ENCODE results near the gene S100A5.

The S100A5 gene

DNA sequence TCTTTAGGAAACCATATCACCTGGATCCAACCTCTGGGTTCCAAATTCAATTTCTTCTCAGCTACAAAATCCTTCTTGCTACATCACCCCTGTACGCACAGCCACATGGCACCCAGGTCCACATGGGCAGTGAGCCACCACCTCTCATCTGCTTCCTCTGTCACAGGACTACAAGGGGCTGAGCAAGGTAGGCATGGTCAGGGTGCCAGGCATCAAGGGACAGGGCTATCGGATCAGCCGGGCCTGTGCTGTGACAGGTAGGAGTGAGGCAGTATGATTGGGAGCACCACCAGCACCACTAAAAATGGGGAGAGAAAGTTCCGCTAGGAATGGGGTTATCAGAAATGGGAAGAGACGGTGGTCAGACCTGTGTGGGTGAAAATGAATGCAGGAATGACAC, 34.3 kb downstream of the S100A5 start:
- no peak for DNase-seq

DNA sequence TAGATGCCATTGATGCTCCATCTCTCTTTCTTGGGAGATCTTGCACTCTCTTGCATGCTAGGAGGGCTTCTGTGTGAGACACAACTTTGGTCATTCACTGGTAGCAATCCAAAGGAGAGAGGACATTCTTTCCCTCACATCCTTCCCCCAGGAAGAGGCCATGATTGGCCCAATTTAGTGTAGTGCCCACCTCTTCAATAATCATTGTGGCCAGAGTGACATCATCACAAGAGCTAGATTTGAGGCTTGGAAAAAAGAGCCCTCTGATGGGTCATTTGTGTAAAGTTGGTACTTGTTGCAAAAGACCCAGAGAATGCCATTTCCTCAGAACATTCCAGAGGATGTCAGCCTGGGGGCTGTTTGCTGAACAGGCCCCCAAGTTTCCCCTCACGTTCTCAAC, 35.2 kb downstream of the S100A5 start:
- DNase-seq, result no peak

DNA sequence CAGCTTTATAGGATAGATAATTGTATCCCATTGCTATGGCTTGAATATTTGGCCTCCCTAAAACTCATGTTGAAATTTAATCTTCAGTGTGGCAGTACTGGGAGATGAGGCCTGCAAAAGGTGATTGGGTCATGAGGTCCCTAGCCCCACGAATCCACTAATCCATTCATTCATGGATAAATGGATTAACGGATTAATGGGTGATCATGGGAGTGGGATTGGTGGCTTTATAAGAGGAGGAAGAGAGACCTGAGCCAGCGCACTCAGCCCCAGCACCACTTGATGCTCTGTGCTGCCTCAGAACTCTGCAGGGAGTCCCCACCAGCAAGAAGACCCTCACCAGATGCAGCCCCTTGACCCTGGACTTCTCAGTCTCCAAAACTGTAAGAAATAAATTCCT, 37.0 kb downstream of the S100A5 start:
- DNase-seq, result no peak

DNA sequence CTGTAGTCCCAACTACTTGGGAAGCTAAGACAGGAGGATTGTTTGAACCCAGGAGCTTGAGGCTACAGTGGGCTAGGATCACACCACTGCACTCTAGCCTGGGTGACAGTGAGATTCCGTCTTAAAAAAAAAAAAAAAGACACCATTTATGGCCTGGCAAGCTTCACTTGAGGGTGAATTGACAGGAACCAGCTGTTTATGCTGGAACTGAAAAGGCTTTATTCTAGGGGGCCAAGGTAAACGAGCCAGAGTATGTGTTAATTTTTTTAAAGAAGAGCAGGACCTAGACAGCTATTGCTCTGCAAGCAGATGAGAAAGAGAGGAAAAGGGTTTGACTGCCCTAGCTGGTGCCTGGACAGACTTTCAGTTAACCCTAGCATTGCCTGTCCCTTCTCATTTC, 42.0 kb downstream of the S100A5 start:
- no peak for DNase-seq

DNA sequence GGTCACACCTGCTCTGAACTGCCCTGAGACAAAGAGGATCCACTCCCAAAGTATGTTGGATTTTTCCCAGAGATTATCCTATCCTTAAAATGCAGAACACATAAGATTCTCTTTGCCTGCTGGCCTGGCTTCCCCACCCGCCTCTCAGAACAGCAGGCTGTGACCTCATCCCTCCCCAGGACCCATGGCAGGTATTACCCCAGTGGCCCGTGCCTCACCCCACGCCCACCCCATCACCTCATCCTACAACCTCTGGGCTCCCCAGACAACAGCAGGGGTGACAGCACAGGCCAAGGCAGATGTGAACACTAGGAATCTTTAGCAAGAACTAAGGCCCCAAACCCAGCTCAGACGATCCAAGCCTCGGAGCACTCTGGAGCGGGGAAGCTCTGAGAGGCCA, 45.2 kb downstream of the S100A5 start:
- no peak for DNase-seq

DNA sequence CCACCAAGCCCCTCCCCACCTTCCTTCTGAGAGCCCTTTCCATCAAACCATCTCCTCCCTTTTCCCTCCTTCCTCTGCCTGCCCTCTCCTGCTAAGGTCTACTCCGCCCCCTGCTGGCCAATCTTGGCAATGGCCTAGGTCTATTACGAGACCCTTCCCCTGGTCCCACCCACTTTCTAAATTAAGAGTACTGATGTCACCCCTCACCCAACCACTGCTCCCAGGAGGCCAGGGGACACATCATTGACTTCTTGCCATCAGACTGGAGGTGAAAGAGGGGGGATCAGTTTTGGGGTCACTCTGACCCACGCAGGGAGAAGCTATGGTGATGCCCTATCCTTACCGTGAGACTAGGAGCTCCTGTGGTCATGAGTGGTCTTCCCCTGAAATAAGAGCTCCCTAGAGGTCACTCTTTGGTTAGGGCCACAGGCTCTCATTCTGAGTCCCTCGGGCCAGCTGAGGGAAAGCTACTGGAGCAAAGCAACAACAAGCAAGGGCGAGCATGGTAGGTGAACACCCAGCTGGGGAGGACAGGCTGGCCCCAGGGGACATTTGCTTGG, 45.7 kb downstream of the S100A5 start:
- DNase-seq, result peak; percentile 90 to 91

DNA sequence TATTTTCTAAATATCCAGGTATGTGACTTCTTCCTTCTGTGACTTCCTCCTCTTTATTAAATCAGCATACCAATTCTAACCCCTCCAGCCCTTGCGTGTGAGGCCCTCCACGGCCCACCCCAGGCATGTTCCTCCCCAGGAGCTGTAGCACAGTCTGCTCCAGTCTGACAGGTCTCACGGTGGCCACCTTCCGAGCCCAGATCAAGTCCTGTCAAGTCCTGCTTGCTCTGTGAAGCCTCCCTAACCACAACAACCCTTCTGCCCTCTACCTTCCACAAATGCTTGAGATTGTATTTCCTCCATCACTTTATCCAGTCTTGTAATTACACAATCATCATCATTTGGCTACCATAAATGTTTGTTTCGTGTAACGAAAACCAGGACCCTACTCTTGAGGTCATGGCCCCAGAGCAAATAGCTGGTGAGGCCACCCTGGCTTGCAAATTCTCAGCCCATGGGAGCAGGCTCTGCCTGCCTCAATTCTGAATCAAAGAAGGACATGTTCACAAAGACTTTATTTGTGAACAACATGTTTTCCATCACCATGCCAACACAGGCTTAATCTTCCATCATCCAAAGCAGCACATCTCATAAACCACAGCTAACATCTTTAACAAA, 47.3 kb downstream of the S100A5 start:
- no peak for DNase-seq

DNA sequence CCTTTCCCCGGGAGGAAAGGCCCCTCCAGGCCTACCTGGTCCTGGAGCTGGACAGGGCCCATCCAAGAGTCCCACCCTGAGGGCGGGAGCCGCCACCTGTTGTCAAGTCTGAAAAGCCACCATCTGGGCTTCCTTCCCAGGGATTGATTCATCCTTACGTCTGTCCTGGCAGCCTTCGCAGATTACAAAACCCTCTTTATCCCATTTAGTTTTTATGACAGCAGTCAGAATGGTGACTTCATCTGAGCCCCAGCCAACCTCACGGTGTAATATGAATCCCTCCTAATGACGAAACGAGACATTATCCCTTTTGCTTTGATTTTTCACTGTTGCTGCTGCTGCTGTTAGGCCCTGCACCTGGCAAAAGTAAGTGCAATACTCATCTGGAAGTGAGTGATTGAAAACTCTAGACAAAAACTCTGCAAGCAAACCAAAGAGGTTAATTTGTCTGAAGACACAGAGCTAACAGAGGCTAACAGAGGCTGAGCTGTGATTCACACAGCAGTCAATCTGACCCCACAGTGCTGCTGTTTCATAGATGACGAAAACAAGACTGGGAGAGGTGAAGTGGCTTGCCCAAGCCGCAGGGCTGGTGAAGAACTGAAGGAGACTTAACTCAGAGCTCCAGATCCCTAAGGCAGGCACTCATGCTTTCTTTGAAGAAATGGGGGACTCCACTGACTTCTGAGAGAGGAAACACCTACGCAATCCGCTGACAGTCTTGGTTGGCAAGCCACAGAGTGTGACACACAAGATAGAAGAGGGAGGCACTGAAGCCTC, 50.3 kb downstream of the S100A5 start:
- DNase-seq, result no peak

DNA sequence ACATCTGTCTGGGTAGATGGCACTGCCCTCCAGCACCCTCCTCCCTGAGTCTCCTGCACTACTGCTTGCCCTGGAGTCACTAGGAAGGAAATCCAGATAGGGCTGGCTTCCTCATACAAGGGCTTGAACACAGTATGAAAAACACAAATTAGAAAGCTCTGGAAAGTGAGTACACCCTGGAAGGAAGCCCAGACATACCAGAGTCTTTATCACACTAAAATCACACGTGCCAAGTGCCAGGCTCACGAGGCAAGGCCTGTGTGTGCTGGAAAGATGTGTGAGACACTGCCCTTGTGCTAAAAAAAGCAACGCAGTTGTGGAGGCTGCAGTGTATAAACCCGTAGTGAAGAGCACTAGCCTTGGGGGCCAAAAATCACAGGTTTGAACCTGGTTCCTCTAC, 52.0 kb downstream of the S100A5 start:
- DNase-seq, result no peak

DNA sequence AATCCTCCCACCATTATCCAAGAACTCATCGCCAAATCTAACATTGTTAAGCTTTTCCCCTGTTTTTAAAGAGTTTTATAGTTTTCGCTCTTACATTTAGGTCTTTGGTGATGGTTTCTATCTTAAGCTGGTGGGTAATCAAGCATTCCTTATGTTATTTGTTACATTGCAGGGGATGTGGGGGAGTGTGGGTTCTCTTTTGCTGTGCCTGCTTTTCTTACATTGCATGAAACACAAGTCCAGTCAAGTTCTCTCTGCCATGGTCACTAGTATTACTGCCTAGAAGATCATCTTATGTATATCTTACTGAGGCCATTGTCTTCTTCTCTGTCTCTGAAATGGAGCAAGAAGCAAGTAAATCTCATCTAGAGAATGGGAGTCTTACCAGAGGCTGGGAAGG, 53.0 kb downstream of the S100A5 start:
- DNase-seq, result no peak

All from activated CD4-positive, alpha-beta T cell treated with anti-CD3 and anti-CD28 coated beads, Interleukin-2, amount 50 U/mL, for 48 hours (primary cell).